GM12878 (cell line): ENCODE data around the gene ITPRIP. TPM values are rescaled to one million over a fixed set of nuclear protein-coding genes. Genes with fewer than 3 reads are reported as not detected.
A peak's percentile ranks its signal among the peaks of the same experiment; 100 is the strongest.

ENCODE experiments used
- ATF7 ChIP-seq: fragments of 450-650 bp; IDR thresholded peaks from 2 replicates; pipeline ENCODE4 v1.6.1; 2016; ENCODE audit warnings: low read depth, mild to moderate bottlenecking
- BCL11A ChIP-seq: IDR thresholded peaks from 2 replicates; pipeline ENCODE4 v1.6.1; 2011; ENCODE audit warnings: low read depth, low read length
- CEBPB ChIP-seq, 2 experiments: fragments of 150-350 bp in 1 of 2; IDR thresholded peaks; 2 replicates each; pipeline ENCODE4 v1.6.1; 2012 to 2014; ENCODE audit warnings: low read depth in 2 of 2, low read length in 2 of 2, borderline replicate concordance in 1 of 2, inconsistent platforms in 1 of 2
- DPF2 ChIP-seq: fragments of 450-650 bp; IDR thresholded peaks from 2 replicates; pipeline ENCODE4 v1.6.1; 2017; ENCODE audit warnings: mild to moderate bottlenecking
- EZH2 ChIP-seq: IDR thresholded peaks from 2 replicates; pipeline ENCODE4 v1.6.1; 2012; ENCODE audit warnings: low read depth, mild to moderate bottlenecking, control low read depth, inconsistent platforms, low read length, borderline replicate concordance; ENCODE audit not compliant: control insufficient read depth
- FOXK2 ChIP-seq: fragments of 450-650 bp; IDR thresholded peaks from 2 replicates; pipeline ENCODE4 v1.6.1; 2017; ENCODE audit warnings: mild to moderate bottlenecking, moderate library complexity
- JUNB ChIP-seq: IDR thresholded peaks from 2 replicates; pipeline ENCODE4 v1.6.1; 2016; ENCODE audit warnings: antibody characterized with exemption, mild to moderate bottlenecking
- KLF5 ChIP-seq: fragments of 450-650 bp; IDR thresholded peaks from 2 replicates; pipeline ENCODE4 v1.6.1; 2014; ENCODE audit warnings: mild to moderate bottlenecking; ENCODE audit not compliant: partially characterized antibody
- MTA2 ChIP-seq: fragments of 450-650 bp; IDR thresholded peaks from 2 replicates; pipeline ENCODE4 v1.6.1; 2016; ENCODE audit warnings: low read depth, mild to moderate bottlenecking, moderate library complexity
- MTA3 ChIP-seq: IDR thresholded peaks from 2 replicates; pipeline ENCODE4 v1.6.1; 2012; ENCODE audit warnings: low read length, inconsistent platforms, borderline replicate concordance
- NR2C2 ChIP-seq: IDR thresholded peaks from 2 replicates; pipeline ENCODE4 v1.6.1; 2011; ENCODE audit warnings: borderline replicate concordance, low read depth; ENCODE audit not compliant: control insufficient read depth, insufficient read length
- RCOR1 ChIP-seq: conservative IDR thresholded peaks from 2 replicates; pipeline ENCODE4 v1.6.1; 2012; ENCODE audit warnings: low read depth, low read length, improper control_type of control experiment
- SMAD1 ChIP-seq: fragments of 450-650 bp; IDR thresholded peaks from 2 replicates; pipeline ENCODE4 v1.6.1; 2018; ENCODE audit warnings: mild to moderate bottlenecking, low read depth; ENCODE audit not compliant: partially characterized antibody
- ZNF217 ChIP-seq: fragments of 450-650 bp; IDR thresholded peaks from 2 replicates; pipeline ENCODE4 v1.6.1; 2017; ENCODE audit warnings: antibody characterized with exemption, mild to moderate bottlenecking
- polyA plus RNA-seq, 11 experiments: library from polyadenylated mRNA; depleted of rRNA in 4 of 11; unstranded in 6 of 11; stranded (reverse) in 5 of 11; fragments of >200 nt; fragmentation: Nextera tagmentation in 4 of 11; fragmentation: Illumina TruSeq in 1 of 11; extraction: Ambion mirVana in 4 of 11; extraction: Trizol in 1 of 11; gene quantifications; 1 replicate in 1 of 11; 2 replicates in 10 of 11; pipeline versions ENCODE4 v1.2.1 to v1.2.3, GENCODE V29; 2011 to 2016; ENCODE audit warnings: inconsistent platforms in 2 of 11, missing spikeins in 2 of 11, low read depth in 1 of 11
- total RNA-seq, 4 experiments: library from RNA; depleted of rRNA in 3 of 4; stranded (reverse); fragments of >200 nt in 3 of 4; fragmentation: Illumina TruSeq in 1 of 4; extraction: Trizol in 1 of 4; gene quantifications; 2 replicates each; pipeline versions ENCODE4 v1.2.1 to v1.2.3, GENCODE V29; 2013 to 2021
- TF ChIP-seq, protein P1 (sequence below): fragments of 450-650 bp; formaldehyde crosslinking; IDR thresholded peaks from 2 replicates; pipeline ENCODE4 v1.5.0; 2022; ENCODE audit warnings: mild to moderate bottlenecking, missing genetic modification characterization
- TF ChIP-seq, protein P2 (sequence below): fragments of 450-650 bp; IDR thresholded peaks from 2 replicates; pipeline ENCODE4 v1.6.1; 2016; ENCODE audit warnings: mild to moderate bottlenecking
- TF ChIP-seq, protein P3 (sequence below): fragments of 450-650 bp; conservative IDR thresholded peaks from 2 replicates; pipeline ENCODE4 v1.6.1; 2017; ENCODE audit warnings: mild to moderate bottlenecking, moderate library complexity
- TF ChIP-seq, protein P4 (sequence below): IDR thresholded peaks from 2 replicates; pipeline ENCODE4 v1.6.1; 2012; ENCODE audit warnings: low read length, inconsistent platforms
- TF ChIP-seq, protein P5 (sequence below): fragments of 450-650 bp; formaldehyde crosslinking; IDR thresholded peaks from 2 replicates; pipeline ENCODE4 v1.4.0; 2022; ENCODE audit warnings: mild to moderate bottlenecking, moderate library complexity

ITPRIP gene
- total and polyA plus RNA-seq, 10 of the 15 experiments (the other 5 are each of a cell fraction or from before 2014, with no cell fraction given) = 0.82 to 10.4 (median 5.9) TPM

DNA sequence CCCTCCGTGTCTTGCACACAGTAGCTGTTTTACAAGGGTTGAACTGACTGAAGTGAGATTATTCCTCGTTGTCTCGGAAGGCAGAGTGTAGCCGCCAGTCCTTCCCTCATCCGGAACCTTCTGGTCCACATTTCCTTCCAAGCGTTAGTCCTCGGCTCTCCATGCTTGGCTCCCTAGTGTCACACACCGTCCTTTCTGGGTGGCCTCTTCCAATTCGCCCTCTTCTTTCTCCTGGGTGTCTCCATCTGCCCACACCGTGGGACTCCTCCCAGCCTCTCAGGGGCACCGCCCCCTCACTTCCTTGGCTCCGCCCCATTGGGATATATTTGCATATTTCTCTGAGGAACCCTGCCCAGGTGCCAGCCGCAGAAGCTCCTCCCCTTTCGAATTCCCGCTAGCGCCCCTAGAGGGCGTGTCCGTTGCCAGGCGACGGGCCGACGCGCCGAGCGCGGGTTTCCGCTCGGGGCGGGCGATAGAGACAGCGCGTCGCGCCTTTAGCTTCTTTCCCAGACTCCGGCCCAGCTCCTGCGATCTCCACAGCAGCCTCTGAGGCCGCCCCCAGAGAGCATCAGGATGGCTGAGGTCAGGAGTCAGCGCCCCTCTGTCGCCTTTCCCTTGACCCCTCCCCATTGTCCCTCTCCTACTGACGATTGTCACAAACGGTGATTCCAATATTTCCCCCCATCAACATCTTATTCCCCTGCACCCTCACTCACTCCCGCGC lies 15.2 kb upstream of the ITPRIP start, which contains the start of gene CFAP58 (continued):
- TF ChIP-seq, protein P1, sequence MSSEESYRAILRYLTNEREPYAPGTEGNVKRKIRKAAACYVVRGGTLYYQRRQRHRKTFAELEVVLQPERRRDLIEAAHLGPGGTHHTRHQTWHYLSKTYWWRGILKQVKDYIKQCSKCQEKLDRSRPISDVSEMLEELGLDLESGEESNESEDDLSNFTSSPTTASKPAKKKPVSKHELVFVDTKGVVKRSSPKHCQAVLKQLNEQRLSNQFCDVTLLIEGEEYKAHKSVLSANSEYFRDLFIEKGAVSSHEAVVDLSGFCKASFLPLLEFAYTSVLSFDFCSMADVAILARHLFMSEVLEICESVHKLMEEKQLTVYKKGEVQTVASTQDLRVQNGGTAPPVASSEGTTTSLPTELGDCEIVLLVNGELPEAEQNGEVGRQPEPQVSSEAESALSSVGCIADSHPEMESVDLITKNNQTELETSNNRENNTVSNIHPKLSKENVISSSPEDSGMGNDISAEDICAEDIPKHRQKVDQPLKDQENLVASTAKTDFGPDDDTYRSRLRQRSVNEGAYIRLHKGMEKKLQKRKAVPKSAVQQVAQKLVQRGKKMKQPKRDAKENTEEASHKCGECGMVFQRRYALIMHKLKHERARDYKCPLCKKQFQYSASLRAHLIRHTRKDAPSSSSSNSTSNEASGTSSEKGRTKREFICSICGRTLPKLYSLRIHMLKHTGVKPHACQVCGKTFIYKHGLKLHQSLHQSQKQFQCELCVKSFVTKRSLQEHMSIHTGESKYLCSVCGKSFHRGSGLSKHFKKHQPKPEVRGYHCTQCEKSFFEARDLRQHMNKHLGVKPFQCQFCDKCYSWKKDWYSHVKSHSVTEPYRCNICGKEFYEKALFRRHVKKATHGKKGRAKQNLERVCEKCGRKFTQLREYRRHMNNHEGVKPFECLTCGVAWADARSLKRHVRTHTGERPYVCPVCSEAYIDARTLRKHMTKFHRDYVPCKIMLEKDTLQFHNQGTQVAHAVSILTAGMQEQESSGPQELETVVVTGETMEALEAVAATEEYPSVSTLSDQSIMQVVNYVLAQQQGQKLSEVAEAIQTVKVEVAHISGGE (CRISPR knock-in tag) = no peak
- TF ChIP-seq MTA3 (no peak), JUNB (no peak), KLF5 (no peak), SMAD1 (no peak), MTA2 (no peak), EZH2 (no peak), RCOR1 (no peak), BCL11A (no peak), FOXK2 (no peak), ZNF217 (no peak), NR2C2 (no peak), DPF2 (peak; percentile 38; the same call in 1 of the 2 replicates), ATF7 (no peak), CEBPB (IDR thresholded peaks at IDR 0.05; ENCODE audit: borderline replicate concordance in 1 of 2, low read depth in 2 of 2, low read length in 2 of 2) (no peak)
- TF ChIP-seq, protein P2, sequence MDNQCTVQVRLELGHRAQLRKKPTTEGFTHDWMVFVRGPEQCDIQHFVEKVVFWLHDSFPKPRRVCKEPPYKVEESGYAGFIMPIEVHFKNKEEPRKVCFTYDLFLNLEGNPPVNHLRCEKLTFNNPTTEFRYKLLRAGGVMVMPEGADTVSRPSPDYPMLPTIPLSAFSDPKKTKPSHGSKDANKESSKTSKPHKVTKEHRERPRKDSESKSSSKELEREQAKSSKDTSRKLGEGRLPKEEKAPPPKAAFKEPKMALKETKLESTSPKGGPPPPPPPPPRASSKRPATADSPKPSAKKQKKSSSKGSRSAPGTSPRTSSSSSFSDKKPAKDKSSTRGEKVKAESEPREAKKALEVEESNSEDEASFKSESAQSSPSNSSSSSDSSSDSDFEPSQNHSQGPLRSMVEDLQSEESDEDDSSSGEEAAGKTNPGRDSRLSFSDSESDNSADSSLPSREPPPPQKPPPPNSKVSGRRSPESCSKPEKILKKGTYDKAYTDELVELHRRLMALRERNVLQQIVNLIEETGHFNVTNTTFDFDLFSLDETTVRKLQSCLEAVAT = no peak
- TF ChIP-seq, protein P3, sequence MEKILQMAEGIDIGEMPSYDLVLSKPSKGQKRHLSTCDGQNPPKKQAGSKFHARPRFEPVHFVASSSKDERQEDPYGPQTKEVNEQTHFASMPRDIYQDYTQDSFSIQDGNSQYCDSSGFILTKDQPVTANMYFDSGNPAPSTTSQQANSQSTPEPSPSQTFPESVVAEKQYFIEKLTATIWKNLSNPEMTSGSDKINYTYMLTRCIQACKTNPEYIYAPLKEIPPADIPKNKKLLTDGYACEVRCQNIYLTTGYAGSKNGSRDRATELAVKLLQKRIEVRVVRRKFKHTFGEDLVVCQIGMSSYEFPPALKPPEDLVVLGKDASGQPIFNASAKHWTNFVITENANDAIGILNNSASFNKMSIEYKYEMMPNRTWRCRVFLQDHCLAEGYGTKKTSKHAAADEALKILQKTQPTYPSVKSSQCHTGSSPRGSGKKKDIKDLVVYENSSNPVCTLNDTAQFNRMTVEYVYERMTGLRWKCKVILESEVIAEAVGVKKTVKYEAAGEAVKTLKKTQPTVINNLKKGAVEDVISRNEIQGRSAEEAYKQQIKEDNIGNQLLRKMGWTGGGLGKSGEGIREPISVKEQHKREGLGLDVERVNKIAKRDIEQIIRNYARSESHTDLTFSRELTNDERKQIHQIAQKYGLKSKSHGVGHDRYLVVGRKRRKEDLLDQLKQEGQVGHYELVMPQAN = peak; percentile 51; the same call in 1 of the 2 replicates
- TF ChIP-seq, protein P4, sequence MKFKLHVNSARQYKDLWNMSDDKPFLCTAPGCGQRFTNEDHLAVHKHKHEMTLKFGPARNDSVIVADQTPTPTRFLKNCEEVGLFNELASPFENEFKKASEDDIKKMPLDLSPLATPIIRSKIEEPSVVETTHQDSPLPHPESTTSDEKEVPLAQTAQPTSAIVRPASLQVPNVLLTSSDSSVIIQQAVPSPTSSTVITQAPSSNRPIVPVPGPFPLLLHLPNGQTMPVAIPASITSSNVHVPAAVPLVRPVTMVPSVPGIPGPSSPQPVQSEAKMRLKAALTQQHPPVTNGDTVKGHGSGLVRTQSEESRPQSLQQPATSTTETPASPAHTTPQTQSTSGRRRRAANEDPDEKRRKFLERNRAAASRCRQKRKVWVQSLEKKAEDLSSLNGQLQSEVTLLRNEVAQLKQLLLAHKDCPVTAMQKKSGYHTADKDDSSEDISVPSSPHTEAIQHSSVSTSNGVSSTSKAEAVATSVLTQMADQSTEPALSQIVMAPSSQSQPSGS = no peak
- TF ChIP-seq, protein P5, sequence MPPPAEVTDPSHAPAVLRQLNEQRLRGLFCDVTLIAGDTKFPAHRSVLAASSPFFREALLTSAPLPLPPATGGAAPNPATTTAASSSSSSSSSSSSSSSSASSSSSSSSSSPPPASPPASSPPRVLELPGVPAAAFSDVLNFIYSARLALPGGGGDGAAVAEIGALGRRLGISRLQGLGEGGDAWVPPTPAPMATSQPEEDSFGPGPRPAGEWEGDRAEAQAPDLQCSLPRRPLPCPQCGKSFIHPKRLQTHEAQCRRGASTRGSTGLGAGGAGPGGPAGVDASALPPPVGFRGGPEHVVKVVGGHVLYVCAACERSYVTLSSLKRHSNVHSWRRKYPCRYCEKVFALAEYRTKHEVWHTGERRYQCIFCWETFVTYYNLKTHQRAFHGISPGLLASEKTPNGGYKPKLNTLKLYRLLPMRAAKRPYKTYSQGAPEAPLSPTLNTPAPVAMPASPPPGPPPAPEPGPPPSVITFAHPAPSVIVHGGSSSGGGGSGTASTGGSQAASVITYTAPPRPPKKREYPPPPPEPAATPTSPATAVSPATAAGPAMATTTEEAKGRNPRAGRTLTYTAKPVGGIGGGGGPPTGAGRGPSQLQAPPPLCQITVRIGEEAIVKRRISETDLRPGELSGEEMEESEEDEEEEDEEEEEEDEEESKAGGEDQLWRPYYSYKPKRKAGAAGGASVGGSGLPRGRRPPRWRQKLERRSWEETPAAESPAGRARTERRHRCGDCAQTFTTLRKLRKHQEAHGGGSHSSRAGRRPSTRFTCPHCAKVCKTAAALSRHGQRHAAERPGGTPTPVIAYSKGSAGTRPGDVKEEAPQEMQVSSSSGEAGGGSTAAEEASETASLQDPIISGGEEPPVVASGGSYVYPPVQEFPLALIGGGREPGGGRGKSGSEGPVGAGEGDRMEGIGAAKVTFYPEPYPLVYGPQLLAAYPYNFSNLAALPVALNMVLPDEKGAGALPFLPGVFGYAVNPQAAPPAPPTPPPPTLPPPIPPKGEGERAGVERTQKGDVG (CRISPR knock-in tag) = no peak
